Activated gamma-delta T cell treated with anti-CD3 and anti-CD28 coated beads, Interleukin-2, amount 50 U/mL, for 16 hours (primary cell): ENCODE results near the gene CCR5.
A peak's percentile ranks its signal among the peaks of the same experiment; 100 is the strongest.
"Not testable (repeated sequence)": the region's sequence is repeated elsewhere in the genome, so short reads cannot be mapped to it uniquely, and the experiment has no call there.

Experiments
- DNase-seq: peaks from one replicate; pipeline ENCODE4 v3.0.0-alpha.2; 2020; ENCODE audit warnings: low read depth

CCR5 gene

DNA sequence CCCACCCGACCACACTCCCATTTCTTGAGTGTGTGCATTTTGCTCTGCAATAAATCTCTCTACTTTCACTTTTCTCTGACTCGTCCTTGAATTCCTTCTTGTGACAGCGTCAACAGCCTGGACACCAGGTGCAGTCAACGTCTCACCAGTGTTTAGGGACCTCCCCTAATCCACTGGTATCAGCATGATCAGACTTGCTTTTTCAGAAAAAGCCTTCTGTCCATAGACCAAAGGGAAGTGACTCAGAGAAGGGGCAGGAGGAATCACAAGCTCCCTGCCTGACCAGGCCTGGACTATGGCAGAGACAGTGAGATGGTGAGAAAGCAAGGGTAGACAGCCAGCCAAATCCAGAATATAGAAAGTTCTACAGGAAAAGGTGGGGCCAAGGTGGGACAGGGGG lies 15.5 kb downstream of the CCR5 start:
- no peak for DNase-seq

- not testable (repeated sequence) for DNase-seq
Observed at GRCh38 chr3:46388847-46389246, 18.1 kb downstream of the CCR5 start.

- DNase-seq, result no peak
Observed at GRCh38 chr3:46389306-46389705, 18.6 kb downstream of the CCR5 start.

DNA sequence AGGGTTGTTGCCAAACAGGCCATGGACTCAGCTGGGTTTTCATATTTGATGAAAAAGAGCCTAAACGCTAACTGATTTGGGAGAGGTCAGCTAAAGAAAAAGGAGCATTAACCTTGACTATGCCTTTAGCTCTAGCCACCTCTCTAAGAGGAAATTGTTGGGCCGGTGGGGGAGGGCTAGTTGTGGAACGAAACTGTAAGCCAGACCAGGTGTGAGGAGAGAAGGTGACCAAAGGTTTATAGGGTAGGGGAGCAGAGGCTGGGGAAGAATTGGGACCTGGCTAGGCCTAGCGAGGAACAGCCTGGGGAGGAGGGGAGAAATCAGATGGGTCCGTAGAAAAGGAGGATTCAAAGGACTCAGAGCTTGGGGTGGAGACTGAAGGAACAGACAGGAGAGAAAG lies 20.8 kb downstream of the CCR5 start:
- DNase-seq, result not testable (repeated sequence)

DNA sequence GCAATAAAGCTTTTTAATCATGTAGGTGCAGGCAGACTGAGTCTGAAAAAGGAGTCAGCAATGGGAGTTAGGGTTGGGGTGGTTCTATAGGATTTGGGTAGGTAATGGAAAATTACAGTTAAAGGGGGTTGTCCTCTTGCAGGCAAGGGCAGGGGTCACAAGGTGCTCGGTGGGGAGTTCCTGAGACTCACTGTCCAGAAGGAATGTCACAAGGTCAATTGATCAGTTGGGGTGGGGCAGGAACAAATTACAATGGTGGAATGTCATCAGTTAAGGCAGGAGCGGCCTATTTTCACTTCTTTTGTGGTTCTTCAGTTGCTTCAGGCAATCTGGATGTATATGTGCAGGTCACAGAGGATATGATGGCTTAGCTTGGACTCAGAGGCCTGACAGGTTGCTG lies 22.3 kb downstream of the CCR5 start:
- no peak for DNase-seq

DNA sequence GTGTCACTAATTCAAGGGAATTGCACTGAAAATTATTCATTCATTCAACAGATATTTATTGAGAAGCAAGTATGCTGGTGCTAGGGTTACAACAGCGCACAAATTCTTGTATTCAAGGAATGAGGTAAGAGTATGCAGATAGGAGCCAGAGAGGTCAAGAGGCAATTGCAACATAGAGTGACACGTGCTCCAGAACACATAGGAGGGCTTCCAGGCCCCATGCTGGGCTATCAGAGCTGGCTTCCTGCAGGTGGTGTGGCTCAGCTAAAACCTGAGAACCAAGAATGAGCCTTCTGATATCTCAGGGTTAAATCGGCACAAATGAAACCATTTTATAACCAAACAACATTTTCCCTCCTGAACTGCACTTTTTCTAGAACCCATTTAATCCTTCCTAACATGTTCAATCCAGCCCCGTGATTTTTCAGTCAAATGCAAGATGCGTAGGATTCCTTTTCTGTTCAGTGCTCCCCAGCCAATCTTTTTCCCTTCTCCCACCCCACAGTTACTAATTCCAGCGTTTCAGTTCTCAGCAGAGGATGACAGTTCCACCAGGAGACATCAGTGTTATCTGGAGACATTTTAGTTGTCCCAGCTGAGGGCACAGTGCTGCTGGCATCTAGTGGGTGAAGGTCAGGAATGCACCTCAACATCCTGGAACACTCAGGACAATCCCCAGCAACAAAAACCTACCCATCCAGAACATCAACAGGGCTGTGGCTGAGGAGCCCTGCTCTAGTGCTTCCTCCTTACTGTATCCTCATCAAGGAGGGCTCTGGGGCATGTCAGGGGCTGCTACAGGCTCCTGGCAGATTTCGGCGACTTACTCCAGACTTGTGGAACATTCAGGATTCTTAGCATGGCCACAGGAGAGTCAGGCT lies 23.0 kb downstream of the CCR5 start:
- no peak for DNase-seq

GRCh38 chr3:46395210-46395661 lies 24.5 kb downstream of the CCR5 start:
- no peak for DNase-seq

DNA sequence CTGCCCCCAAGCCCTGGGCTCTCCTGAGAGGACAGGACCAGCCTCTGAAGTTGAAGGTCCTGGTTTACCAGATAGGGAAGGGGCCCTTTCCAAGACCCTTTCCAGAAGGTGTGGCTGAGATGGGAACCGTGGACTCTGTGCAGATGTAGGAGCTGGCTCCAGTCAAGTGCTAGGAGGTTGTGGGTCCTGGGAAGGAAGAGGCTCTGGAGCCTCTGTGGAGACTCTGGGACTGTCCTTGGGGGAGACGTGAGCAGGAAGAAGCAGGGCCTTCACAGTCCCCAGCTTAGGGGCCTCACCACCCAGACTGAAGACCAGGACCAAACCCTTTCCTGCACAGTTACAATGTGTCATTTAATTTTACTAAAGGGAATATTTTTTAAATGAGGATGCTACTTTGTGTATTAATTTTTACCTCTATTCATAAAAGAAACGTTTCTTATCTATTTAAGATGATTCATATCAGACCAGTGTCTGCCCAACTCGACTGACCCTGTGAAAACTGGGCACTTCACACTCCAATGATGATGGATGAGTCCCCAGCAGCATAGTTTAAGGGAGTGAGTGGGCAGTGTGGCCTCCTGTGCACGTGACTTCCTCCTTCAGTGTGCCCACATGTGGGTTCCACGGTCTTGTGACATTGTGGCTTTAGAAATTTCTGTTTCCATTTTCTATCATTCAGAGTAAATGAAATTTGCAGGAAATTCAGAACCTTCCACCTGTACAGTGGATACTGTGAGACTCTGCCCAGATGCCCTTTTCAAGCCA lies 25.2 kb downstream of the CCR5 start:
- DNase-seq, result no peak

- DNase-seq, result no peak
Observed at GRCh38 chr3:46397111-46397510, 26.4 kb downstream of the CCR5 start.

GRCh38 chr3:46398186-46398955 lies 27.6 kb downstream of the CCR5 start:
- no peak for DNase-seq

DNA sequence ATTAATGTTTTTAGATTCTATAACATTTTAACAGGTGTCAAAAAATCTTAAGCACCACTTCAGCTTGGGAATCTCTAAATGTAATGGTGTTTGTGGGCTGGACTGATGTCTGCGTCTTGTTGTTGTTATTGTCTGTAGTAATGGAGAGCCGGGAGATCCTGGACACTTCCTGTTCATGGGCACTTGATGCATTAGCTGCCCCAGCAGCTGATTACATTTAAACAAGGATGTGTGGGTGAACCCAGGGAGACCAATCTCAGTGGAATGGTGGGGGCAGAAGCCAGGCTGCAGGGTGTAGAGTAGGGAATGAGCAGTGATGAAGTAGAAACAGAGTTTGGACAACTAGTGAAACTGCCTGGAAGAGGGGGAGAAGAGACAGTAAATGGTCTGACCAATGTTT lies 28.4 kb downstream of the CCR5 start:
- DNase-seq, result no peak

DNA sequence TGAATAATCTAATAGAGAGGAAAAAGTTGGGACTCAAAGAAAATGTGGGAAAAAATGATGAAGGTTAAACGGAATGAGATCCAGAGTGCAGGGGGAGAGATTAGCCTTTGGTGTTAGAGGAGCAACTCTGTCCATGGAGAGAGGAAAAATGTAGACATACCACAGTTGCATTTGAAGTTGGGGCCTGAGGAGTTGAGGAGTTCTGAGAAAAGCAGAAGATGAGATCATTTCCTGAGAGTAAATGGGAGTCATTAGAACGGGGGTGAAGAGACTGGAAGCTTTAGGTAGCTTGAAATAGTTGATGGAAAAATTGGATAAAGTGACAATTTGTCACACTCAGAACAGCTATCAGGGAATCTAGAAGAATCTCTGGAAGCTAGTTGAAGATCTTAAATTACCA lies 28.8 kb downstream of the CCR5 start:
- no peak for DNase-seq

DNA sequence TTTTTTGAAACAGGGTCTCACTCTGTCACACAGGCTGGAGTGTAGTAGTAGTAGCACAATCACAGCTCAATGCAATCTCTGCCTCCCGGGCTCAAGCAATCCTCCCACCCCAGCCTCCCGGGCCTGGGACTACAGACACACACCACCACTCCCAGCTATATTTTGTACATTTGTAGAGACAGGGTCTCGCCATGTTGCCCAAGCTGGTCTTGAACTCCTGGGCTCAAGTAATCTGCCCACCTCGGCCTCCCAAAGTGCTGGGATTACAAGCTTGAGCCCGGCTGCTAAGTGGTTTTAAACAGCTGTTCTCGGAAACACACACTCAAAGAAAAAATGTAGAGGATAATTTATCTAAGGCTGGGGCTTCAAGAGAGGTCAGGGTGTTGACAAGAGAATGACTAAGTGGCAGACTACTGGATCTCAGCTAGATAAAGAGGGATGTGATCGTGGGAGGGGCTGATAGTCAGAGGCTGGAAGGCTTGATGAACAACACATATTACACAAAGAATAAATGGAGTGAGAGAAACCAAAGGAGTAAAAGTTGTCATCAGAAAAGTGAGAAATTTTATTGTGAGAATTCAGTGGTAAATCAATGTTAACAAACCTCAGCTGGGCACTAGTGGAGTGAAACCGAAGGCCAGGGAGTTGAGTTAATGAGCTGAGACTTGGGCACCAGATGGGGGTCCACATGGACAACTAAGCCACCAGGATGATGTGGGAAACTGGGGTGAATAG lies 29.4 kb downstream of the CCR5 start:
- DNase-seq, result no peak

GRCh38 chr3:46400846-46401245 lies 30.1 kb downstream of the CCR5 start:
- DNase-seq, result no peak

DNA sequence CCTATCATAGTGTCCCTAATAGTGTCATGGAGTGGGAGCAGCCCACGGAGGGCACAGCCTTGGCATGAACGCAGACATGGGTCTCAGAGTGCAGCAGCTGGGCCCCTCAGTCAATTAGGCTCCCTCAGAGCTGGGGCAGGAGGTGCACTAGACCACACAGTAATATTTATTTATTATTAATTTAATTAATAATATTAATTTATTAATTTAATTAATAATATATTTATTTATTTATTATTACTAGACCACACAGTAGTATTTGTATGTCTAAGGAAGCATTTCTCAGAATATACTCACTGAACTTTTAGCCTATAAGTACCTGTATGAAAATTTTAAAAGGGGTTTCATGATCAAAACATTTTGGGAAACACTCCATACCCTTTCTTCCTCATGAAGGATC lies 30.8 kb downstream of the CCR5 start:
- no peak for DNase-seq

DNA sequence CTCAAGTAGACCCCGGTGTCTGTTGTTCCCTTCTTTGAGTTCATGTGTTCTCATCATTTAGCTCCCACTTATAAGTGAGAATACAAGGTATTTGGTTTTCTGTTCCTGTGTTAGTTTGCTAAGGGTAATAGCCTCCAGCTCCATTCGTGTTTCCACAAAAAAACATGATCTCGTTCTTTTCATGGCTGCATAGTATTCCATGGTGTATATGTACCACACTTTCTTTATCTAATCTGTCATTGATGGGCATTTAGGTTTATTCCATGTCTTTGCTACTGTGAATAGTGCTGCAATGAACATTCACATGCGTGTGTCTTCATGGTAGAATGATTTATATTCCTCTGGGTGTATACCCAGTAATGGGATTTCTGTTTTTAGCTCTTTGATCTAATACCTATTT lies 32.2 kb downstream of the CCR5 start:
- DNase-seq, result not testable (repeated sequence)

GRCh38 chr3:46405301-46406019 lies 34.7 kb downstream of the CCR5 start:
- DNase-seq, result no peak

DNA sequence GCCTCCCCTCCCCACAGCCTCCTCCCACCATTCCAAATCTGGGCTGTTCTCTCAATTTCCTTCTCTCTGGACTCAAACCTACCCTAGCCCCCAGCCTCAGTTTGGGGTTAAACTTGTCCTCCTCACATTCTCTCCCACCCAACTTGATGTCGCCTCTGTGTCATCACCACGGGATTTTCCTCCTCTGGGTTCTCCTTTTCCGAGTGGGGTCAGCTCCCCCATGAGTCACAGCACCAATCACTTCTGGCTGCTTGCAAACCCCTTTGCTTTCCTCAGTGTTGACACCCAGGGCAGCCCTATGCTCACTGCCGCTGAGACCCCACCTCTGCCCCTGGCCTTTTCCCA lies 35.7 kb downstream of the CCR5 start:
- no peak for DNase-seq

DNA sequence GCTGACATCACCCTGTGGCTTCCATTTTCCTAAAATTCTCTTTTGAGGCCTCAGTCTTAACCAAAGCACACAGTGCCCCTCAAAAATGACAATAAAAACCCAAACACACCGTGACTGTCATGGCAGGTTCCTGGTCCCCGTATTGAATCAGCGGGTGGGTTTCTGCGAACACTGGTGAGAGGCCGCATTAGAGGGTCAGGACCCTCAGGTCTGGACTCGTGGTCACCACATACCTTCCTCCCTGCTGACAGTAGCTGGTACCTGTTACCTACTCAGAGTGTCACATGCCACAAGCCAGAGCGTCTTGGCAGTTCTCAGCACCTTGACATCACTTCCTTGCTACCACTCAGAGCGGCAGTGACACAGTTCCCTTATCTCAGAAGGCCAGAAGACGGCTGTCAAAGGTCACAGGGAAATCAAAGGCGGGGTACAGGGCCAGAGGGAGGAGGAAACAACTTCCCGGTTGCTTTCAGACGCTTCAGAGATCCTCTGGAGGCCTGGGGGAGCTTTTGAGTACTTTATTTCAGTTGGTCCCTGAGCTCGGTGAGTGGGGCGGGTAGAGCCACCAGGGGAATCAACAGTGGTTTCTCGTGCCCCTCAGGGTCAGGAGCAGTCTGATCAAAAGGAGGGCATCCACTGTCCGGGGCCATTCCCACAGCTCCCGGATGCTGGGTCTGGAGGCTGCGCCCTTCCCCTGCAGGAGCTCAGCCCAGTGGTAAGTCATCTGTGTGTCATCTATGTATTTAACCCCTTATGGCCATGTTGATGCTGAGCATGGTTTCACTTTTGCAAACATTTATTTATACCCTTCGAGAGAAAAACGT lies 36.3 kb downstream of the CCR5 start, which contains the start of the genes CCR5AS and CCRL2:
Gene CCR5AS, minus strand, starts transcription at position 279 of the 824 bp plus-strand sequence.
Gene CCRL2, plus strand, starts transcription at position 472 of the 824 bp plus-strand sequence. CDS start 821 bp downstream, outside the sequence.
- peak; percentile 18 for DNase-seq

GRCh38 chr3:46407970-46408369 lies 37.2 kb downstream of the CCR5 start:
- no peak for DNase-seq
